HFF-Myc (cell line): ENCODE data around the gene KHDC4.
A peak's percentile ranks its signal among the peaks of the same experiment; 100 is the strongest.
"Not testable (repeated sequence)": the region's sequence is repeated elsewhere in the genome, so short reads cannot be mapped to it uniquely, and the experiment has no call there.

Experiments used
- DNase-seq: peaks from one replicate; pipeline ENCODE4 v3.0.0-alpha.2; 2011; ENCODE audit warnings: low read depth; ENCODE audit errors: extremely low read depth
- H3K4me3 ChIP-seq: replicated peaks from 2 replicates; pipeline ENCODE4 v1.5.1; 2011; ENCODE audit warnings: low read depth, mild to moderate bottlenecking, control low read depth, low read length
- CTCF ChIP-seq: IDR thresholded peaks from 2 replicates; pipeline ENCODE4 v1.5.1; 2012; ENCODE audit warnings: mild to moderate bottlenecking, low read depth, low read length, control low read depth; ENCODE audit errors: missing control alignments

The KHDC4 gene

GRCh38 chr1:155909894-155910293 is 24.3 kb downstream of the KHDC4 start:
- DNase-seq: no peak
- peak overlapping the region; percentile 61; the same call in 1 of the 2 replicates for H3K4me3 ChIP-seq
- TF ChIP-seq CTCF: no peak

GRCh38 chr1:155904261-155904660 is 30.0 kb downstream of the KHDC4 start:
- TF ChIP-seq CTCF: no peak
- no peak for DNase-seq
- H3K4me3 ChIP-seq: no peak overlapping the region

- no peak for DNase-seq
- no peak overlapping the region for H3K4me3 ChIP-seq
- no peak for TF ChIP-seq CTCF
Measured at GRCh38 chr1:155900161-155900560, 34.1 kb downstream of the KHDC4 start.

- no peak overlapping the region for H3K4me3 ChIP-seq
- TF ChIP-seq CTCF: no peak
- no peak for DNase-seq
Measured at GRCh38 chr1:155899683-155900082, 34.5 kb downstream of the KHDC4 start.

- H3K4me3 ChIP-seq: no peak overlapping the region
- no peak for DNase-seq
- no peak for TF ChIP-seq CTCF
Measured at GRCh38 chr1:155898888-155899287, 35.3 kb downstream of the KHDC4 start.

- no peak for DNase-seq
- H3K4me3 ChIP-seq: no peak overlapping the region
- TF ChIP-seq CTCF: no peak
Measured at GRCh38 chr1:155897746-155898145, 36.5 kb downstream of the KHDC4 start.

GRCh38 chr1:155896476-155896875 is 37.7 kb downstream of the KHDC4 start:
- H3K4me3 ChIP-seq: not testable (repeated sequence)

GRCh38 chr1:155895617-155896016 is 38.6 kb downstream of the KHDC4 start:
- H3K4me3 ChIP-seq, DNase-seq: not testable (repeated sequence)

More at GRCh38 chr1:155896476-155896875, 37.7 kb downstream of the KHDC4 start:
- not testable (repeated sequence) for DNase-seq
